GM21528 (cell line): Measurements from ENCODE around the gene CNN1.
"Not testable (repeated sequence)": the region's sequence is repeated elsewhere in the genome, so short reads cannot be mapped to it uniquely, and the experiment has no call there.

Source experiments
- ATAC-seq: cut with Tn5 transposase; IDR thresholded peaks from one replicate; pipeline ENCODE4 v1.9.1; 2021; ENCODE audit warnings: mild to moderate bottlenecking, moderate library complexity; ENCODE audit not compliant: unreplicated experiment, low FRiP score

CNN1 gene

GRCh38 chr19:11563532-11563931 is 24.9 kb downstream of the CNN1 start:
- ATAC-seq, result no peak

GRCh38 chr19:11564082-11564807 is 25.6 kb downstream of the CNN1 start:
- not testable (repeated sequence) for ATAC-seq

GRCh38 chr19:11565649-11565980 is 27.0 kb downstream of the CNN1 start:
- ATAC-seq, result not testable (repeated sequence)

- ATAC-seq, result no peak
These were observed 27.5 kb downstream of the CNN1 start for GRCh38 chr19:11566164-11566563.

GRCh38 chr19:11570039-11570462 is 31.4 kb downstream of the CNN1 start:
- no peak for ATAC-seq

GRCh38 chr19:11573354-11573753 is 34.7 kb downstream of the CNN1 start:
- ATAC-seq, result not testable (repeated sequence)

- ATAC-seq, result not testable (repeated sequence)
These were observed 35.1 kb downstream of the CNN1 start for GRCh38 chr19:11573763-11574162.

GRCh38 chr19:11574689-11575088 is 36.0 kb downstream of the CNN1 start:
- no peak for ATAC-seq

- ATAC-seq, result no peak
These were observed 37.6 kb downstream of the CNN1 start for GRCh38 chr19:11576227-11576626.

- ATAC-seq, result no peak
These were observed 39.0 kb downstream of the CNN1 start, which contains the start of gene ACP5 for GRCh38 chr19:11577451-11578257. TSS of gene ACP5 (minus strand) at chr19:11577645. CDS start at chr19:11577317, 328 bp downstream.

- no peak for ATAC-seq
These were observed 39.8 kb downstream of the CNN1 start for GRCh38 chr19:11578258-11579142.

- ATAC-seq, result no peak
These were observed 41.5 kb downstream of the CNN1 start for GRCh38 chr19:11580116-11580515.

- ATAC-seq, result peak; percentile 63
These were observed 43.1 kb downstream of the CNN1 start for GRCh38 chr19:11581740-11582139.

- ATAC-seq, result no peak
These were observed 47.7 kb downstream of the CNN1 start for GRCh38 chr19:11586331-11586730.

GRCh38 chr19:11587302-11587974 is 48.8 kb downstream of the CNN1 start:
- ATAC-seq, result no peak

- ATAC-seq, result no peak
These were observed 49.5 kb downstream of the CNN1 start for GRCh38 chr19:11587975-11588631.

GRCh38 chr19:11594084-11594483 is 55.4 kb downstream of the CNN1 start:
- ATAC-seq, result no peak

- ATAC-seq, result no peak
These were observed 57.5 kb downstream of the CNN1 start for GRCh38 chr19:11596156-11596555.

GRCh38 chr19:11597202-11598102 is 58.8 kb downstream of the CNN1 start, which contains the start of gene ZNF627:
TSS of gene ZNF627 (plus strand) at chr19:11597483. CDS start at chr19:11597628, 145 bp downstream.
- ATAC-seq, result peak; percentile 94
